AG04450 (cell line): Measurements from ENCODE around the gene DUSP3. TPM values are rescaled to one million over a fixed set of nuclear protein-coding genes. Genes with fewer than 3 reads are reported as not detected.

Experiments used
- CTCF ChIA-PET: fragments of 300-600, 350-600 bp; formaldehyde crosslinking; extraction: SDS; loops from one replicate; lab custom pipeline; 2022; ENCODE audit warnings: antibody characterized with exemption, inconsistent platforms; lab: Charles Lee
- POLR2A ChIA-PET: fragments of 350-600 bp; formaldehyde crosslinking; extraction: SDS; loops from one replicate; lab custom pipeline; 2021; ENCODE audit warnings: antibody characterized with exemption, inconsistent platforms; lab: Yijun Ruan, JAX
- DNase-seq: peaks from one replicate; pipeline ENCODE4 v3.0.0-alpha.2; 2011; ENCODE audit warnings: low read depth, low spot score
- H3K27ac ChIP-seq: one replicate; pipeline ENCODE4 v1.5.1; 2012; ENCODE audit warnings: low read depth, low read length, control low read depth
- H3K27me3 ChIP-seq: one replicate; pipeline ENCODE4 v1.6.0; 2012; ENCODE audit warnings: low read length; ENCODE audit not compliant: control insufficient read depth, insufficient read depth
- H3K4me3 ChIP-seq: 2 replicates; pipeline ENCODE4 v1.5.1; 2011; ENCODE audit warnings: mild to moderate bottlenecking, low read depth, low read length, control low read depth
- H3K9me3 ChIP-seq: 2 replicates; pipeline ENCODE4 v1.5.1; 2012; ENCODE audit warnings: low read length; ENCODE audit not compliant: control insufficient read depth, insufficient read depth
- polyA plus RNA-seq: library from polyadenylated mRNA; depleted of rRNA; stranded (reverse); fragments of >200 nt; gene quantifications from 2 replicates; pipeline ENCODE4 v1.2.3, GENCODE V29; 2011
- TF ChIP-seq, protein P1 (sequence below): IDR thresholded peaks from 2 replicates; pipeline ENCODE4 v1.5.1; 2011; ENCODE audit warnings: low read depth, low read length, control low read depth, inconsistent platforms

DUSP3 gene
- polyA plus RNA-seq, 1 experiment, result 45.9 TPM

DNA sequence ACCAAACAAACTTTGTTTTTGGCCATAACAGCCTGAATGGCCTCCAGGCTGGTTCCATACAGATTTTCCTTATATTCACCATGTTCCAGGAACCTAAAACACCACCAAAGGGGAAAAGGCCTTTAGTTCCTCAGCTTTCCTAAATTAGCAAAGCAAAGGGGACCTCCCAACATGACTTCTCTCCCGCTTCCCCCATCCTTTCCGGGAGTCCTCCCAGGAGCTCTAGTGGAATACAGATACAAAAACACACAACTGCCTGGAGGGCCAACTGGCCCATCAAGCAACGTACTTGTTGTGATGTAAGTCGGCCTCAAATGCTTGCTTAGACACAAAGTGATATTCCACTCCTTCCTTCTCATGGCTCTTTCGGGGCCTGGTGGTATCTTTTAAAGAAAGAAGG lies 32.0 kb upstream of the DUSP3 start:
- no peaks in the 10 kb centered on the region for H3K27me3 ChIP-seq
- DNase-seq, result no peak
- CTCF ChIA-PET, result no interaction called here
- POLR2A ChIA-PET, result no interaction called here
- TF ChIP-seq, protein P1, sequence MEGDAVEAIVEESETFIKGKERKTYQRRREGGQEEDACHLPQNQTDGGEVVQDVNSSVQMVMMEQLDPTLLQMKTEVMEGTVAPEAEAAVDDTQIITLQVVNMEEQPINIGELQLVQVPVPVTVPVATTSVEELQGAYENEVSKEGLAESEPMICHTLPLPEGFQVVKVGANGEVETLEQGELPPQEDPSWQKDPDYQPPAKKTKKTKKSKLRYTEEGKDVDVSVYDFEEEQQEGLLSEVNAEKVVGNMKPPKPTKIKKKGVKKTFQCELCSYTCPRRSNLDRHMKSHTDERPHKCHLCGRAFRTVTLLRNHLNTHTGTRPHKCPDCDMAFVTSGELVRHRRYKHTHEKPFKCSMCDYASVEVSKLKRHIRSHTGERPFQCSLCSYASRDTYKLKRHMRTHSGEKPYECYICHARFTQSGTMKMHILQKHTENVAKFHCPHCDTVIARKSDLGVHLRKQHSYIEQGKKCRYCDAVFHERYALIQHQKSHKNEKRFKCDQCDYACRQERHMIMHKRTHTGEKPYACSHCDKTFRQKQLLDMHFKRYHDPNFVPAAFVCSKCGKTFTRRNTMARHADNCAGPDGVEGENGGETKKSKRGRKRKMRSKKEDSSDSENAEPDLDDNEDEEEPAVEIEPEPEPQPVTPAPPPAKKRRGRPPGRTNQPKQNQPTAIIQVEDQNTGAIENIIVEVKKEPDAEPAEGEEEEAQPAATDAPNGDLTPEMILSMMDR, result no peak
- H3K27ac ChIP-seq, result no peak overlapping the region
- no peaks in the 10 kb centered on the region for H3K9me3 ChIP-seq
- H3K4me3 ChIP-seq, result no peak overlapping the region

DNA sequence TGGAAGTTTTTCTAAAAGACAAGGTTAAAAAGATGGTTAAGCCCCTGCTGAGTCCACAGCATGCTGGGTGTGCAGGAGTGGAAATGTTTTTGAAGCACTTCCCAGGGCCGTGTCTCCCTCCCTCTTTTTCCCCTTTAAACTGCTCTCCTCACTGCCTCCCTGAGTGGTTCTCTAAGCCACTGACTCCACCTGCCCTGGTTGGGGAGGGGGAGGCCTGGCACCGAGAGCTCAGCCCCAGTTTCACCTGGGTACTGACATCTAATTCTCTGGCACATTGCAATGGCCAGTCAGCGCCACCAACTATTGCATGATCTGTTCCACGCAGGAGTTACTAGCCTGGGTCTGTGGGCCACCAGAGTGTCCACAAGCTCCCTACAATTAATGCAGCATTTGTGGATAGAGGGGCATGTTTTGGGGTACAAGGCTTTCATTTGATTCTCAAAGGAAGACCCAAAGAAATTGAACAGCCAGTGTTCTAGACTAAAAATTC lies 31.5 kb upstream of the DUSP3 start:
- Histone ChIP-seq H3K27me3 (no peaks in the 10 kb centered on the region), H3K4me3 (no peak overlapping the region), H3K9me3 (no peaks in the 10 kb centered on the region), H3K27ac (no peak overlapping the region)
- ChIA-PET CTCF (no interaction called here), POLR2A (no interaction called here)
- TF ChIP-seq, protein P1, result no peak
- no peak for DNase-seq

DNA sequence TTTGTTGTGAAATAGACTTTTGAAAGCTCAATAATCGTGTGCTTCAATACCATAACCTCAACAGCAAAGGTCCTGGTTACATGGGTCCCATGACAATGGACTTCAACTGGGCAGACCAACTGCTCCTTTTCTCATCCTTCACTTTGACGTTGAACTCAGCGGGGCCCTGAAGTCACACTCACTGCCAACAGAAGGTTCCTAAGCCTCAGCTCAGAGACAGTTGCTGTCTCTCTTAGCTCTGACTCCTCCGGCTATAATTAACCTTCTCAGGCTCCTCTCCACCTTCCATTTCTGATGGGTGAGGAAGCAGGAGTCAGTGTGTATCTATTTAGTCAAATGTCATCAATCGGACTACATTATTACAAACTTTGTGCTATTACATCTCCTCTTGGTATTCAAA lies 30.3 kb upstream of the DUSP3 start:
- ChIA-PET POLR2A (no interaction called here), CTCF (interaction anchor here (0.5 to 0.7 kb wide), 2 partner anchors 37 to 43 kb away, joined by 3 to 5 read pairs; no protein-coding TSS in a partner anchor)
- H3K4me3 ChIP-seq, result no peak overlapping the region
- H3K9me3 ChIP-seq, result no peaks in the 10 kb centered on the region
- TF ChIP-seq, protein P1, result no peak
- no peak overlapping the region for H3K27ac ChIP-seq
- H3K27me3 ChIP-seq, result no peaks in the 10 kb centered on the region
- no peak for DNase-seq

DNA sequence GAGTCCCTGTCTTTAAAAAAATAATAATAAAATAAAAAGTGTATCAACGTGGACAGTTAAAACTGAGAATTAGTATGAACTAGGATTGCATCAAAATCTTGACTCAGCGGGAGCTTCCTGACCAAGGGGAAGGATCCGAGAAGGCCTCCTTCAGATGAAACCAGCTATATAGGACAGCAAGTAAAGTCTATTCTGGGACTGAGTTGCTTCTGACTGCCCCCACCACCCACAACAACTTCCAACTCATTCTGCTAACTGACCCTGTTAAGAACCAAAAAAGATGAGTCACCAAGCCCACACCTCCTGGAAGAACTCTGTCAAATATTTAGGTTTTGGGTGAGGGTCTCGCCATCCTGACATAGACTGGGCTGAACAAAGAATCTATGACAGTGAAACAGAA lies 29.3 kb upstream of the DUSP3 start:
- Histone ChIP-seq H3K4me3 (no peak overlapping the region), H3K27me3 (no peaks in the 10 kb centered on the region), H3K27ac (no peak overlapping the region), H3K9me3 (no peaks in the 10 kb centered on the region)
- CTCF ChIA-PET, result no interaction called here
- DNase-seq, result no peak
- POLR2A ChIA-PET, result no interaction called here
- TF ChIP-seq, protein P1, result no peak

DNA sequence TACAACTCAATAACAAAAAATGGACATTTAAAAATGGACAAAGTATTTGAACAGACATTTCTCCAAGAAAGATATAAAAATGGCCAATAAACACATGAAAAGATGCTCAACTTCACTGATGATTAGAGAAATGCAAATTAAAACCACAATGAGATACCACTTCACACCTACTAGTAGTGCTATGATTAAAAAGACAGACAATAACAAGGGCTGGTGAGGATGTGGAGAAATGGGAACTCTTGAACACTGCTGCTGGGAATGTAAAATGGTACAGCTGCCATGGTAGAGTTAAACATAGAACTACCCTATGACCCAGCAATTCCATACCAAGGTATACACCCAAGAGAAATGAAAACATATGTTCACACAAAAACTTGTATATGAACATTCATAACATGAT lies 26.3 kb upstream of the DUSP3 start:
- DNase-seq, result no peak
- CTCF ChIA-PET, result interaction anchor here (1.2 kb wide), 1 partner anchor 41 kb away, joined by 3 read pairs; no protein-coding TSS in a partner anchor
- no peak overlapping the region for H3K4me3 ChIP-seq
- H3K27ac ChIP-seq, result no peak overlapping the region
- TF ChIP-seq, protein P1, result no peak
- no peaks in the 10 kb centered on the region for H3K27me3 ChIP-seq
- POLR2A ChIA-PET, result no interaction called here
- H3K9me3 ChIP-seq, result no peaks in the 10 kb centered on the region
